HG02970 (cell line): Measurements from ENCODE around the gene TIMP4.

ENCODE experiments used
- ATAC-seq: cut with Tn5 transposase; IDR thresholded peaks from one replicate; pipeline ENCODE4 v1.9.1; 2021; ENCODE audit warnings: mild to moderate bottlenecking, moderate library complexity, moderate number of reproducible peaks; ENCODE audit not compliant: unreplicated experiment, low FRiP score

TIMP4 gene

DNA sequence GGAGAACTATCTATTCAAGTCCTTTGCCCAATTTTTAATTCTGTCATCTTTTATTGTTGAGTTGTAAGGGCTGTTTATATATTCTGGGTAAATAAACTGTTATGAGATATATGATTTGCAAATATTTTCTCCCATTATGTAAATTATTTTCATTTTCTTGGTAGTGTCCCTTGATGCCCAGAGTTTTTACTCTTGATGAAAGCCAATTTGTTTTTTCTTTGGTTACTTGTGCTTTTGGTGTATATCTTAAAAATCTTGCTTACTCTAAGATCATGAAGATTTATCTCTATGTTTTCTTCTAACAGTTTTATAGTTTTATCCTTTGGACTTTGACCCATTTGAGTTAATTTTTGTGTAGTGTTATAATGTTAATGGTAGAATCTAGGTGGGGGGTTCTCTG is 44.5 kb downstream of the TIMP4 start:
- no peak for ATAC-seq

- no peak for ATAC-seq
Observed at GRCh38 chr3:12107071-12107713, 51.5 kb downstream of the TIMP4 start.
